ENCODE data around the gene SNAP29.
"Not testable (repeated sequence)": the region's sequence is repeated elsewhere in the genome, so short reads cannot be mapped to it uniquely, and the experiment has no call there.

The SNAP29 gene

DNA sequence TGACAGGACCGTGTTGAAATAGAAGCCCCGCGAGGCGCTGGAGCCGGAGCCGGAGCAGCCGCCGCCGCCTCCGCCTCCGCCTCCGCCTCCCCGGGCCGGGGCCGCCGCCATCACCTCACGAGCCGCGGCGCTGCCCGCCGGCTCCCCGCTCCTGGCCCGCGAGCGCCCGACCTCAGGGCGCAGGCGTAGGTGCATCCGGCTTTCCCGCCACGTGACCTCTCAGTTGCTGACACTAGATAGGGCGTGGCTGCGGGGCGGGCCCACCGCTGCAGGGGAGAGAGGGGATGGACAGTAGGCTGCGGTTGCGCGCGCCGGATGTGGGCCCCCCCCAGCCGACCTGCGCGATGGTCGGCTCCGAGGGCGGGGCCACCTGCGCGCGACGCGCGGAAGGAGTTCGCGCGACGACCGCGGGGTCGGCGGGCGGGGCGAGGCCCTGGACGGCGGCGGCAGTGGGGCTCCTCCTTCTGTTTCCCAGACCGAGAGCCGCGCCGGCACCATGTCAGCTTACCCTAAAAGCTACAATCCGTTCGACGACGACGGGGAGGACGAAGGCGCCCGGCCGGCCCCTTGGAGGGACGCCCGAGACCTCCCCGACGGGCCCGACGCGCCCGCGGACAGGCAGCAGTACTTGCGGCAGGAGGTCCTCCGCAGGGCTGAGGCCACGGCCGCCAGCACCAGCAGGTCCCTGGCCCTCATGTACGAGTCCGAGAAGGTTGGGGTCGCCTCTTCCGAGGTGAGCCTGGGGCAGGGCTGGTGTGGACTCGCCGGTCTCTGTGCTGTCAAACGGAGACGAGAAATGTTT lies at the start of gene SNAP29, which contains the start of gene PI4KA:
Gene SNAP29 (plus strand): TSS at position 393 of the 802 bp plus-strand sequence. CDS start 104 bp downstream, at position 497.
Gene PI4KA (minus strand): TSS at position 197 of the 802 bp plus-strand sequence. CDS start 86 bp downstream, at position 111.
- peak; percentile 99 for DNase-seq

DNA sequence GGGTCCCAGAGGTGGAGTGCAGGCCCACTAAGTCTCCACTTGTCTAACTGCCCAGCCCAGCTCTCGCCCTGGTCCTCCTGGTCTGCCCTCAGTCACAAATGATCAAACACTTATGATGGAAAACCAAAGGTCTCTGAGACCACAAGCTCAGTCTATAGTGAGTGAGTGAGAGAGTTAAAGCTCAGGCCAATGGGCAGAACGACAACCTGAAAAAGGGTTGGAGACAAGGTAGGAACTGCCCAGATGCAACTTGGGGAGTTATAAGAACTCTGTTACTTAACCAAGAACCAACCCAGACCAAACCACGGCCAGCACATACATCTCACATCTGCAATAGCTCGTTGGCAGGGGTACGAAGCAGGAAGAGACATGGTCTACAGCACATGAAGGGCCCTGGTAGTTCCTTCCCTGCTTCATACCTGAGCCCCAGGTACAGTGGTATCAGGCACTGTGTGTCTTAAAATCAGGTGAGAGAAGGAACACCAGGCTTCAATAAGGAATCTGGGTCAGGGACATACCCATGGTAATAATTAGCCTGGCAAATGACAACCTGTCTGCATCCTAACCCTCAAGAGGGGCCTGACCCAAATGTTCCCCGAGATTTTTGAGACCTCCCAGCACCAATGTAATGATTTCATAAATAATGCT lies 49.1 kb upstream of the SNAP29 start:
- no peak for DNase-seq

GRCh38 chr22:20810645-20811044 lies 48.2 kb upstream of the SNAP29 start:
- DNase-seq: peak; percentile 7

- DNase-seq: no peak
Observed at GRCh38 chr22:20811171-20811570, 47.6 kb upstream of the SNAP29 start.

DNA sequence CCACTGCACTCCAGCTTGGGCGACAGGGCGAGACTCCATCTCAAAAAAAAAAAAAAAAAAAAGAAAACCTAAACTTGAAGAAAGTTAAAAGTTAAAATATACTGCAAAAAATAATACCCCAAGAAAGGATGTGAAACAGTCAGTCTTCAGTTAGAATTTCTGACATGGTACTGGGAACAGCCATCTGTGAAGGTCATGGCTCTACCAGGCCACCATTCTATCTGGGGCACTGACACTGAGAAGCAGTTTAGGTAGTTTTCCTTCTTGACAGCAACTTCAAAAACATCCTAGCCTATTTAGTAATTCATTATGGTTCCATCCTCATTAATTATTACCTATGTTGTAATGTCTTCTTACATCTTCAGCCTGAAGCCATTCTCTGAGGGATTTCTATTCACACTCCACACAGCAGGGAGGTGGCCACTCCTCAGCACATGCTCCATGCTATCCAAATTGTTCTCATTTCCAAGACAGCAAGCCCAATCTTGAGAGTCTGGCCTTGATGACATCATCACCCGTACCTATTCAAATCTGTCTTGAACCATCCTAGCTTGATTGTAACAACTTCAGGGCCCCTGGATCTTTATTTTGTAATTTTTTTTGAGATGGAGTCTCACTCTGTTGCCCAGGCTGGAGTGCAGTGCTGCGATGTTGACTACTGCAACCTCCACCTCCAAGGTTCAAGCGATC lies 46.7 kb upstream of the SNAP29 start:
- DNase-seq: no peak

- no peak for DNase-seq
Observed at GRCh38 chr22:20813056-20813455, 45.8 kb upstream of the SNAP29 start.

DNA sequence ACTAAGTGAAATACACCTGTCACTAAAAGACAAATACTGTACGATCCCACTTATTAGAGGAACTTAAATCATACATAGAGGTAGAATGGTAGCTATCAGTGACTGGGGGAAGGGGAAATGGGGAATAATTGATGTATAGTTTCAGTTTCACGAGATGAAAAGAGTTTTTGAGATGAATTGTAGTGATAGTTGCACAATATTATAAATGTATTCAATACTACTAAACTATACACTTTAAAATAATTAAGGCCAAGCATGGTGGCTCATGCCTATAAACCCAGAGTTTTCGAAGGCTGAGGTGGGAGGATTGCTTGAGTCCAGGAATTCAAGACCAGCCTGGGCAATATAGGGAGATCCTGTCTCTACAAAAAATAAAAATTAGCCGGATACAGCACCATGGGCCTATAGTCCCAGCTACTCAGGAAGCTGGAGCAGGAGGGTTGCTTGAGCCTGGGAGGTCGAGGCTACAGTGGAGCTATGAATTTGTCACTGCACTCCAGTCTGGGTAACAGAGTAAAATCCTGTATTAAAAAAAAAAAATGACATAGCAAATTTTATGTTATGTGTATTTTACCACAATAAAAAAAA lies 44.5 kb upstream of the SNAP29 start:
- no peak for DNase-seq

DNA sequence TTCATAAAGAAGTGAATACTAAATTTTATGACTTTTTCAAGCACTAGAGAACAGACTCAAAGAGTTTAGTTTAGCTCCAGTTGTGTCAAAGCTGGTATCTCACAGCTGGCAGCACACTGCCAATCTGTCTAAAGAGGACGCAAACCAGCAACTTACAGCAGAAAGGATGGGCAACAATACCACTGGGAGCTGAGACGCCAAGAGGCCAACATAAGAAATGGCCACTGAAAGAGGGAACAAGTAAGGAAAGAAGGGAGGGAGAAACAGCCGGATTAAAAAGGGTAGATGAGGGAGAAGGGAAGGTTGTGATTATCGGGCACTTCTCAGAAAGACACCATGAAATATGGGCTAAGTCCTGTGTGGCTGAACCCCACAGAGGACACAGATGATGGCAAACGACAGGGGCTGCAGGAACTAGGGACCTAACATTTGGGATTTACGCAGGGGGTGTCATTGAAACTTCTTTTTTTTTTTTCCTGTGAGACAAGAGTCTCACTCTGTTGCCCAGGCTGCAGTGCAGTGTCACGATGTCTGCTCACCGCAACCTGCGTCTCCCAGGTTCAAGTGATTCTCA lies 43.2 kb upstream of the SNAP29 start:
- no peak for DNase-seq

- no peak for DNase-seq
Observed at GRCh38 chr22:20816559-20816958, 42.2 kb upstream of the SNAP29 start.

DNA sequence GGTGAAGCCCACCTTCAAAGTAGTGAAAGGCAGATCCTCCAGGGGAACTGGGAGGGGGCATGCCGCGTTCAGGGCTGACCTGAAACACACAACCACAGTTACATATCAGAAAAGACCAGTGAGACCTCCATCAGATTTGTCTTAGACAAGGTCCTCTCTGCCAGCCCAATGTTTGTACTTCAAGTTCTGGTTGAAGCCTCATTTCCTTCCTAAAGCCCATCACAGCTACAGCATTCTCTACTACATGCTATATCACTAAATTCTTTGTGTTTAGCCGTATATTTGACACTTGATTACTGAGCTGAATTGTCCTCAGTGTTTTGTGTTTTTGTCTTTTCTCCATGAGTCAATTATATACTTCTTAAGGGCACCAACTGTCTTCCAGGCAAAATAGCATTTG lies 40.3 kb upstream of the SNAP29 start:
- no peak for DNase-seq

DNA sequence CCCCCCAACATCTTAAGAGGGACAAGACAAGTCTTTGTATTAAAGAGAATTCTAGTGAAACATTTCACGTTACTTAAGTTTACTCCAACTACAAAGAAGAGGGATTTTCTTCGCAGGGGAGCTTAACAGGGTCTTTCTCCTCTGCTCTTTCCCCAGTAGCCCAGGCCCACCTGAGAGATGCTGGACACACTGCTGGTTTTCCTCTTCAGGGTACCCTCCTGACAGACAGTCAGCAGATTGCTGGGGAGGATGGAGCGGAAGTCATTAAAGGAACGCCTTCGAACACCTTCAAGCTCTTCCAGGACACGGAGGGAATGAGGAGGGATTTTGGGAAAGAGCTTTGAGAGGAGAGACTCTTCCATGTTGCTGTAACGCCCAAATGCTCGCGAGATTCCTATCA lies 39.3 kb upstream of the SNAP29 start:
- no peak for DNase-seq

GRCh38 chr22:20821717-20822239 lies 37.0 kb upstream of the SNAP29 start:
- DNase-seq: not testable (repeated sequence)

GRCh38 chr22:20822240-20822639 lies 36.6 kb upstream of the SNAP29 start:
- no peak for DNase-seq

- DNase-seq: no peak
Observed at GRCh38 chr22:20823264-20823663, 35.5 kb upstream of the SNAP29 start.

DNA sequence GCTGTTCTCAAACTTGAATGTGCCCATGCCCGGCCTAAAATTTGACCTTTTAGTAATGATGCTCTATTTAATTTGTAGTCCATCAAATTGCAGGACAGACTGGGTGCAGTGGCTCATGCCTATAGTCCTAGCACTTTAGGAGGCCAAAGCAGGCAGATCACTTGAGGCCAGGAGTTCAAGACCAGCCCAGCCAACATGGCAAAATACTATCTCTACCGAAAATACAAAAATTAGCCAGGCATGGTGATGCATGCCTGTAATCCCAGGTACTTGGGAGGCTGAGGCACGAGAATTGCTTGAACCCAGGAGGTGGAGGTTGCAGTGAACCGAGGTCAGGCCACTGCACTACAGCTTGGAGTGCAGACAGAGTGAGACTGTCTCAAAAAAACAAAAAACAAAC lies 33.6 kb upstream of the SNAP29 start:
- DNase-seq: not testable (repeated sequence)

DNA sequence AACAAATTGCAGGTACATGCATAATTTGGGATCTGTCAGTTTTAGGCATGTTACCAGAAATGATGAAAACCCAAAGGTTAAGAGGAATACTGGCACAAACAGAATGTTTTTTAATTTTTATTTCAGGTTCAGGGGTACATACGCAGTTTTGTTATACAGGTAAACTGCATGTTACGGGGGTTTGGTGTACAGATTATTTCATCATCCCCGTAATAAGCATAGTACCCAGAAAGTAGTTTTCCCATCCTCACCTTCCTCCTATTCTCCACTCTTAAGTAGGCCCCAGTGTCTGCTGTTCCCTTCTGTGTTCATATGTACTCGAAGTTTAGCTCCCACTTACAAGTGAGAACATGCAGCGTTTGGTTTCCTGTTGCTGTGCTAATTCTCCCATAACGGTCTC lies 33.2 kb upstream of the SNAP29 start:
- DNase-seq: no peak

GRCh38 chr22:20826373-20827152 lies 32.2 kb upstream of the SNAP29 start:
- not testable (repeated sequence) for DNase-seq

GRCh38 chr22:20829491-20830134 lies 29.2 kb upstream of the SNAP29 start:
- DNase-seq: no peak

DNA sequence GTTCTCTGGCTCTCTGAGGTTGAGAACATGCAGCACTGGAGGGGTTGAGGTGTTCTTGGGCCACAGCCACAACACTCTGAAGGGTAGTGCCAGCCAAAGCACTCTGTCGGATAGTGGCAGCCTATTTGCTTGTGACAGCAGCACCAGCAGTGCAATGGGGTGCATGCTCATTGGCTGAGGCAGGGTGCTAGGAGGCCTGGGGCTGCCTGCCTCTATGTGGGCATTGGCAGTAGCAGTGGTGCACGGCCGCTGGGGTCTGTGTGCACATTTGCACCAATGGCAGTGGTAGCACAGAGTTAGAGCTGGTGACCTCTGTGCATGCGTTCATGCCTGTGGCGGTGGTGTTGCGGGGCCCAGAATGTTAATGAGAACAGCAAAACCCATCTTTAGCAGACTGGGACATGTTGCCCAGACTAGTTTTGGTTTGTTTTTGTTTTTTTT lies 25.6 kb upstream of the SNAP29 start:
- DNase-seq: no peak

DNA sequence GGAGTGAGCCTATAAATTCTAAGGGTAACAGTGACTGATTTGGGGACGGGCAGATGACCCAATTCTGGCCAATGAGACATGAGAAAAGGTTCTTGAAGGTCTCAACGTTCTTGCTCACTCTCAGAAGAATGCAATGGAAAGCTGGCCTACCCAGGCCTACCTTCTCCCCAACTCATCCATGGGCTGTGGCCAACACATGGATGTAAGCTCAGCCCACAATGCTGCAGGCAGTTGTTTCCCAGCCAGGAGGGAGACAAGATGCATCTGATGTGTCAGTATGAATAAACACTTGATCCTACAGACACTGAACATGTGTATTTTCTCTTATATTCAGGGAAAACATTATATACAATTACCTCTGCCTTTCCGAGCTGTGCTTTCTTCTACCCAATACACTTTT lies 24.6 kb upstream of the SNAP29 start:
- DNase-seq: no peak

DNA sequence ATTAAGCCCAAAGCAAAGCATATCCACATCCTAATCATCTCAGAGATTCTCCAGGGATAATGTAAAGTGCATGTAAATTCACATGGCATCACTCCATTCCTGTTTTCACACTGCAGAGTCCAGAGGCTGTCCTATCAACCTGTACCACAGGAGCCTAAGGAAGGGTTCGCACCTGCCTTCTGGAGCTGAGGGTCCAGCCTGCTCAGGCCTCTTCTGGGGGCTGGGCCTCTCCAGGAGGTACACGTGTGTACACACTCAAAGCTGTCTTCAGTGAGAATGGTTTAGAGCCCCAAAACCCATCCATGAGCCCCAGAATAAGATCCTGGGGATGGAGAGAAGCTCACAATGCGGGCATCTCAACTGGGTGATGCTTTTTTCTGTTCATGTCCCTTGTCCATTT lies 24.1 kb upstream of the SNAP29 start:
- DNase-seq: no peak

Measured in CD4-positive, alpha-beta T cell treated with Interleukin-21 for 1 hour (primary cell).